GM13976 (cell line): Measurements from ENCODE around the gene NAA50.

ENCODE experiments used
- DNase-seq: peaks from one replicate; pipeline ENCODE4 v3.0.0; 2012; ENCODE audit warnings: low spot score
- in situ Hi-C: fragments of 300-500 bp; cut with MboI; formaldehyde crosslinking; loops from one replicate; pipeline ENCODE4 v1.12.0; 2022; ENCODE audit warnings: low sequenced_read_pairs, mixed read lengths, inconsistent platforms; ENCODE audit not compliant: unreplicated experiment
- TF ChIP-seq, protein P1 (sequence below): IDR thresholded peaks from 2 replicates; pipeline ENCODE4 v1.5.1; 2012; ENCODE audit warnings: borderline replicate concordance, mild to moderate bottlenecking; ENCODE audit not compliant: insufficient read depth; ENCODE audit errors: extremely low read depth, missing control alignments, control extremely low read depth

NAA50 gene

DNA sequence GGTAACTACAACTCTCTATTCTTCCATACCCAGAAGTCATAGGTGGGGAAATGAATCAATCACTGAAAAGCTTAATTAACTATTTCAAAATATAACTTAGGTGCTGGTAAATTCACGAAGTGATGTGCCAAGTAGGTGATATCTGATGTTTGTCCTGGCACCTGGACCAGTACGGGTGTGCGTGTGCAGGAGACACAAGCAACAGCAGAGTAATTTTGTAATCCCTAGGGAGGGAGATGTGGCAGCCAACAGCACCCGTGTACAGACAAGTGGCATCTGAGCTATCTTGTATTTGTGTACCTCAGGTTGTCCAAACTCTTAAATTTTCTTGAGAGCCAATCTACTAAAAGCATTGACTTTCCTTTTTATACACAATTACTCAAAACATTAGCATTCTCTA lies 72.5 kb downstream of the NAA50 start:
- DNase-seq = no peak
- in situ Hi-C loops = no loop called here
- TF ChIP-seq, protein P1, sequence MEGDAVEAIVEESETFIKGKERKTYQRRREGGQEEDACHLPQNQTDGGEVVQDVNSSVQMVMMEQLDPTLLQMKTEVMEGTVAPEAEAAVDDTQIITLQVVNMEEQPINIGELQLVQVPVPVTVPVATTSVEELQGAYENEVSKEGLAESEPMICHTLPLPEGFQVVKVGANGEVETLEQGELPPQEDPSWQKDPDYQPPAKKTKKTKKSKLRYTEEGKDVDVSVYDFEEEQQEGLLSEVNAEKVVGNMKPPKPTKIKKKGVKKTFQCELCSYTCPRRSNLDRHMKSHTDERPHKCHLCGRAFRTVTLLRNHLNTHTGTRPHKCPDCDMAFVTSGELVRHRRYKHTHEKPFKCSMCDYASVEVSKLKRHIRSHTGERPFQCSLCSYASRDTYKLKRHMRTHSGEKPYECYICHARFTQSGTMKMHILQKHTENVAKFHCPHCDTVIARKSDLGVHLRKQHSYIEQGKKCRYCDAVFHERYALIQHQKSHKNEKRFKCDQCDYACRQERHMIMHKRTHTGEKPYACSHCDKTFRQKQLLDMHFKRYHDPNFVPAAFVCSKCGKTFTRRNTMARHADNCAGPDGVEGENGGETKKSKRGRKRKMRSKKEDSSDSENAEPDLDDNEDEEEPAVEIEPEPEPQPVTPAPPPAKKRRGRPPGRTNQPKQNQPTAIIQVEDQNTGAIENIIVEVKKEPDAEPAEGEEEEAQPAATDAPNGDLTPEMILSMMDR = no peak

DNA sequence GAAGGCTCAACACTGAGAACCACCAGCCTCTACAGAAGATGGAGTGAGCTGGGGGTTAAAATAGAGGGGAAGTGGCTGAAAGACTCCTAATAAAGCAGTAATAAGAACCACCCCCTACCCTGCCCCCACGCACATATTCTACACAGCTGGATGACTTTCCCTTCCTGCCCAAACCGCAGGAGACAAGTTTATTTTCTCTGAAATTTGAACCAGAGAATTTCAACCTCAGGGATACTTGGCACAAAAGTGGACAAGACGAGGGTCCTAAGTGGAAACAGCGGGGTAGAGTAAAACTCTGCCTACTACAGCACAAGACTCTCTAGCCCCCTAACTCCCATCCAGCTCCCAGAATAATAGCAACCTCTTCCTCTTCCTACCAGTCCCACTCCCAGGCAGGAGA lies 78.0 kb downstream of the NAA50 start:
- TF ChIP-seq, protein P1 = no peak
- no peak for DNase-seq
- in situ Hi-C loops = no loop called here
